Peyer's patch (tissue), 4 donors: Measurements from ENCODE around the gene ACTR1B.

ENCODE experiments used
- POLR2A ChIP-seq, 2 donors: fragments of 450-650 bp; IDR thresholded peaks; one replicate each; pipeline ENCODE4 v1.5.1; 2017; ENCODE audit warnings: antibody characterized with exemption in 2 of 2, mild to moderate bottlenecking in 2 of 2, moderate library complexity in 2 of 2
- TF ChIP-seq, protein P1 (sequence below), 6 experiments: fragments of 450-650 bp in 4 of 6; fragments of 200-600 bp in 2 of 6; sonication (generic) in 1 of 6; IDR thresholded peaks; one replicate each; pipeline ENCODE4 v1.5.1; 2017 to 2019; ENCODE audit warnings: antibody characterized with exemption in 6 of 6, mild to moderate bottlenecking in 3 of 6, moderate library complexity in 1 of 6

DNA sequence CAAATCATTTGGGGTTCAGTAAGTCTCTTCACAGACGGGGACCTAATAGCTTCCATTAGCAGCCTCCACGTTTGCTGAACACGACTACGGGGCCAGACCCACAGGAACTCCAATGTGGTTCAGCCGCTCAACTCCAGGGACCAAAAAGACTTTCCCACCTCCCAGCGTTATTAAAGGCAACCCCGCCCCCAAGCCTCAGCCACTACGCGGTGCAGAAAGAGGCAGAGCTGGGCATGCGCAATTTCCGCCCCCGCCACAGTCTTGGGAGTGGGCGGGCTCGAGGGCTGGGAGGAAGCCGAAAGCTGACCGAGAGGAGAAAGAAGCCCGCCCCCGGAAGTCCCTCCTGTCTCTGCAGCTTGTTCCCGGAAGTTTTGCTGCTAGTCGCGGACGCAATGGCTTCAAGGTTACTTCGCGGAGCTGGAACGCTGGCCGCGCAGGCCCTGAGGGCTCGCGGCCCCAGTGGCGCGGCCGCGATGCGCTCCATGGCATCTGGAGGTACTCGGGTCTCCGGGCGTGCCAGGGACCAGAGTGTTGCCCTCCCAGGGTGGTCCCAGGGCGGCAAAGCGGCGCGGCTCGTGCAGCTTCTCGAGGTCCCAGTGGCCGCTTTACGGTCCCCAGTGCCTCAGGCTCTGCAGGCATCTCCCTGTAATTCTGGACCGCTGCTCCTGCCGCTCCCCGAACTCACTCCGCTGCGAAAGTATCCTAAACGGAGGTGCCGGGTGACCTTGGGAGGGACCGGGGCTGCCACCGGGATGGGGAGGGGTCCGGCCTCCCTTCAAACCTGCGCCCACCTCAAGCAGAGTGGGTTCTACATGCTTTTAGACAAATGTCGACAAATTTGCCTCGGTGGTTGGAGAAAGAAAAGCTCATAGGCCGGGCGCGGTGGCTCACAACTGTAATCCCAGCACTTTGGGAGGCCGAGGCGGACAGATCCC lies 17.9 kb downstream of the ACTR1B start, which contains the start of gene COX5B:
- TF ChIP-seq, protein P1, sequence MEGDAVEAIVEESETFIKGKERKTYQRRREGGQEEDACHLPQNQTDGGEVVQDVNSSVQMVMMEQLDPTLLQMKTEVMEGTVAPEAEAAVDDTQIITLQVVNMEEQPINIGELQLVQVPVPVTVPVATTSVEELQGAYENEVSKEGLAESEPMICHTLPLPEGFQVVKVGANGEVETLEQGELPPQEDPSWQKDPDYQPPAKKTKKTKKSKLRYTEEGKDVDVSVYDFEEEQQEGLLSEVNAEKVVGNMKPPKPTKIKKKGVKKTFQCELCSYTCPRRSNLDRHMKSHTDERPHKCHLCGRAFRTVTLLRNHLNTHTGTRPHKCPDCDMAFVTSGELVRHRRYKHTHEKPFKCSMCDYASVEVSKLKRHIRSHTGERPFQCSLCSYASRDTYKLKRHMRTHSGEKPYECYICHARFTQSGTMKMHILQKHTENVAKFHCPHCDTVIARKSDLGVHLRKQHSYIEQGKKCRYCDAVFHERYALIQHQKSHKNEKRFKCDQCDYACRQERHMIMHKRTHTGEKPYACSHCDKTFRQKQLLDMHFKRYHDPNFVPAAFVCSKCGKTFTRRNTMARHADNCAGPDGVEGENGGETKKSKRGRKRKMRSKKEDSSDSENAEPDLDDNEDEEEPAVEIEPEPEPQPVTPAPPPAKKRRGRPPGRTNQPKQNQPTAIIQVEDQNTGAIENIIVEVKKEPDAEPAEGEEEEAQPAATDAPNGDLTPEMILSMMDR (IDR thresholded peaks at IDR 0.05) = peak in 2 of 6 experiments; percentile 15 to 17
- TF ChIP-seq POLR2A (IDR thresholded peaks at IDR 0.05) = peak; percentile 75 to 88
